Iris pigment epithelial cell (primary cell): ENCODE results near the gene ODAD2.
"Not testable (repeated sequence)": the region's sequence is repeated elsewhere in the genome, so short reads cannot be mapped to it uniquely, and the experiment has no call there.

Experiments
- DNase-seq: peaks from one replicate; pipeline ENCODE4 v3.0.0-alpha.2; 2011; ENCODE audit warnings: low read depth

The ODAD2 gene

DNA sequence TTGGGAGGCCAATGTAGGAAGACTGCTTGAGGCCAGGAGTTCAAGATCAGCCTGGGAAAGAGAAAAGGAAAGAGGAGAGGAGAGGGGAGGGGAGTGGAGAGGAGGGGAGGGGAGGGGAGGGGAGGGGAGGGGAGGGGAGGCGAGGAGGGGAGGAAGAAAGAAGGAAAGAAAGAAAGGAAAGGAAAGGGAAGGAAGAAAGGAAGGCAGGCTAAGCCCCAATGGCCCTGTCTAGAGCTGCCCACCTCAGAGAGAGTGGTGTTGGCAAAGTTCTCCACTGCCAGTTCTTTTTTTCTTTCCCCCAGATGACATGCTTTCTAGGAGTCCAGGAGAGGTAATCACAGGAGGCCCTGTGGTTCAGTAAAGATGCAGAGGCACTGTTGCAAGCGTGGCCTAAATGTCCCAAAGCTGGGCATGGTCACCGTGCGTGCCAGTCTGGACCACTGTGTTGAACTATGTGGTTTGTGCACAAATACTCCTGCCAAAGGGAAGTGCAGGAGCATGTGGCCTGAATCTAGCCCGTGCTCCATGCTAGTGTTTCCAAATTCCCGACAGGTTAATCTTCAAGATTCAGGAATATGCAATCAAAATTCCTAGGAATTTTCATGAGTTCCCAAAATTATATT lies 39.7 kb downstream of the ODAD2 start:
- no peak for DNase-seq

DNA sequence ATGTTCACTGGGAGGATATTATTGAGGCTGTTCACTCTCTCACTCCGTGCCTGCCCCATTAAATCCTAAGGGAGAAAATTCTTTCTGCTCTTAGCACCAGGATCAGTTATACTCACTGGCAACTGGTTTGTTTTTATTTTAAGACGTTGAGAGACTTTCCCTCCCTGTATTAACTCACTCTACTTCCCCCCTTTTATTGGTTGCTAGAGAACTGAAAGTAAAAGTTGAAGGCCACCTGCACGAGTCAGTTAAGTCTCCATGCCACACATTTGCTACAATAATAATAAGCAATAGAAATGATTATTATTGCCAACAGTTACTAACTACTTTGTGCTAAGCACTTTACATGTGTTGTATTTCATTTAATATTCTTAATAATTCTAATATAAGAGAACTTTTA lies 40.5 kb downstream of the ODAD2 start:
- not testable (repeated sequence) for DNase-seq

DNA sequence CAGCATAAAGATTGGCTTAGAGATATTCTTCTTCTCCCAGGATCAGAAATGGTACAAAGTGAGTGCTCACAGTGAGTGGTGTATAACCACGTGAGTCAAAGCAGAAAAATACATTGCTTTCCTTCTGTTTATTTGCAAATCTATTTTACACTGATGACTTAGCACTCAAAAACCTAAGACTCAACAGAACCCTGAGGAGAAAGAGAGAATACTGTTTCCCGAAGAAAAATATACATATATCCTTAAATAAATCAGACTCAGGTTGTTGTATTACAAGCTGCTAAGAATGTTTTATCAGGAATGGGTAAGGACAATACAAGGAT lies 48.7 kb downstream of the ODAD2 start:
- no peak for DNase-seq

DNA sequence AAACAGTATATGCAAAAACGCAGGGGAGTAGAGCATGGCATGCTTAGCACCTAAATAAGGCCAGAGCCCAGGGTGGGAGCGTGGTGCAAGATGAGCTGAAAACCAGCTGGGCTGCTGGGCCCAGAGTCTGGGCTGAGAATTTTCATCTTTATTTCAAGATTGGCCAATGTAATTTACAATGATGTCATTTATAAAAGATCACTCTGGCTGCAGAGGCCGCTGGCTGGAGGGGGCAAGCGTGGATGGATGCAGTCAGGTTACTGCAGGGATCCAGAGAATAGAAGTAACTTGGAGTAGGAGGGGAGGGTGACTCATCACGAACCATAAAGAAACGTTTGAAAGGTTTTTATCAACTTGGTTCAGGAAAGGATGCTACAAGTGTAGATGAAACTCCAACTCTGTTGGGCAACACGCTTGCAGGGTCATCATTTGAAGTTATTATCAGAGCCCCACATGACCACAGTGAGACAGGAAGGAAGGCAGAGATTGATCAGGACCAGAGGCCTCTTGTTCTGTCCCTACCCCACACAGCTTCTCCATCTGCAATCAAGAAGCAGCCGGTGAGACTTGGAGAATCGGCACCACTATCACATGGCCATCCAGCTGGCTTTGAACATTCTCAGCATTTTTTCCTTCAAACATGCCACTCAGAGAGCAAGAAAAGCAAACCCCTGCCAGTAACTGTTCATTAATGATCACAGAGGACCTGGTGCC lies 49.2 kb downstream of the ODAD2 start:
- DNase-seq: no peak

DNA sequence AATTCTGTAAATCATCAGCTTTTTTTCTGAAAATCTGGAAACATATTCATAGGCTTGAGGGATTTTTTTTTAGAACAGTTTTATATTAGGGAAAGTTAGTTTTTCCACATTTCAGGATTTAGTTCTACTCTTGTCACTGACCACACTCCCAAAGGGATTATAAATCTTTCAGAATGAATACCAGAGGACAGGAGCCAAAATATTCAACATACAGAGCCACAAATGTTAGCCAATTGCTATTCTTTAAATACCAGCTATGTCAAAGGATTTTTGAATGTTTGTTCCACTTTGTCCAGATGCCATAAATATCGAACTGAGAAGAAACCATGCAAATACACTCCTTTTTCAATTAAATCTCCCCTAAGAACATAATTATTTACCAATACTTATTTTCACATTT lies 50.7 kb downstream of the ODAD2 start:
- DNase-seq: no peak

DNA sequence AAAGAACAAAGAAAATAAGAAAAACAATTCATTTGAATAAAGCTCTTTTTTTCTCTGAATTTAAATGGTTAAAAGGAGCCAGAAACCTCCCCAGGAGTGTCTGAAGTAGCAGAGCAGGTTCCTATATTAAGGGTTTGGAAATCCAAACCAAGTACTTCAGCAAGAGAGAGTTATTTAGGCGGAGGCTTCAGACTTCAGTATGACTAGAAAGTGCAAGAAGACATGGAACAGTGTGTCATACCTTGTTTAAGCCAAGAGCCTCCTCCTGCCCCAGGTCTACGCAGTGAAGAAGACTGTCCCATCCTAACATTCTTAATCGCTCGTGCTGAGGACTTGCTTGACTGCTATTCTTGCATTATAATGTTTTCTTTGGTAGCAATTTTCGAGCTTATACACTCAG lies 51.3 kb downstream of the ODAD2 start:
- DNase-seq: no peak

DNA sequence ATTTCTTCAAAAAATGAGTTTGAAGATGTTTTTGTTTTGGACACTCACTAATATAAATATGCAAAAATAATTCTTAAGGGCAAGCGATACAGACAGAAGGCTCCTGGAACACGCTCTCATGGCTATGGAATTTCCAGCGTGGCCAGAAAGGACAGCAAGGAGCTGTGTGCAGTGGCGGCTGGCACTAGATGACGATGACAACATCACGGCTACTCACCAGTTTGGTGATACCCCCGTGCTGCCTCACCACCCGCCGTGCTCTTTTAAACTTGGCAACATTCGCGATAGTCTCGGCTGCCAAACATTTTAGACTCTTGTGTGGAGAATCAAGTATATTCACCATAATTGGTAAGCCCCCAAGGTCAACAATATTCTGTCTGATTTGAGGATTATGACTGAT lies 54.9 kb downstream of the ODAD2 start:
- DNase-seq: no peak

DNA sequence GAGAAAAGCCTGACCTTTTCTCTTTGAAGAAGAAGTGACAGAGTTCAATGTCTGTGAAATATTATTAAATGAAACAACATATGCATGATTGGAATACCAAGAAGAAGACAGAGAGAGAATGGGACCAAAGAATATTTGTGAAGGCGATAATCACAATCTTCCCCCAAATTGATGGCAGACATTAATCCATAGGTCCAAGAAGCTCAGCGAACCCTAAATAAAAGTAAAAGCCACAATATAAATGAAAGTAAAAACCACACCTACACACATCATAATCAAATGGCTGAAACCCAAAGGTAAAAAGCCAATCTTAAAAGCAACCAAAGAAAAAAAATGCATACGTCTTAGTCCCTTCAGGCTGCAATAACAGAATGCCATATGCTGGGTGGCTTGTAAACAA lies 84.0 kb downstream of the ODAD2 start:
- DNase-seq: no peak

DNA sequence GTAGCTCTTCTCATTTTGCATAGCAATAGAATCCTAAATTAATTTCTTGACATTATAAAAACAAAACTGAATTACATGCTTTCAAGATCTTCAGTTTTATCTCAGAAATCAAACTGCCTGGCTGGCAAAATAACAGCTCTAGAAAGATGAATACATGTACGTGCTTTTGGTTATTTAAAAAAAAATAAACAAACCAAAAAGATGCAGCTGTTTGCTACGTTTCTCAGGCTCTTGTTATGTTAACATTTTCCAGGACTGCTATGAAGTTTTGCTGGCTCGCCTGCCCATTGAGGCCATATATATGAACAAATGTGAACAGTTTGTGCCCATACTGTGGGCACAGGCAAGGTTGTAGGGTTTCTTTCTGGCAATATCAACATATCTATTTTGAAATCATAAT lies 86.6 kb downstream of the ODAD2 start:
- no peak for DNase-seq

DNA sequence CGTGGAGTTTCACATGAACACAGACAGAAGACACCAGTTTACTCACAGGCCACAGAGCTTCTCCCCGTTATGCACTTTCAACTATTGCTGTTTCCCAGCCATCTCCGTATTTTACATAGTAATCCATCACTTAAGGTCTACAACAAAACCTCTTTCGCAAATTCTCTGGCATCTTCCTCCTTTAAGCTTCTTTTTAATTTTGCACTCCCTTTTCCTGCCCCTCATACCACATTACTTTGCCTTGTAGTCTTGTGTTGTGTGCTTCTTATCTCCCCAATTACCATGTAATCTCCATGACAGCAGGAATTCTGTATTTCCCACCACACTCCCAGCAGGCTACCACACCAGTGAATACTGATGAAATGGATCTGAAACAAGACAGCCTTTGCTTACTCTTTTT lies 87.3 kb downstream of the ODAD2 start:
- no peak for DNase-seq

DNA sequence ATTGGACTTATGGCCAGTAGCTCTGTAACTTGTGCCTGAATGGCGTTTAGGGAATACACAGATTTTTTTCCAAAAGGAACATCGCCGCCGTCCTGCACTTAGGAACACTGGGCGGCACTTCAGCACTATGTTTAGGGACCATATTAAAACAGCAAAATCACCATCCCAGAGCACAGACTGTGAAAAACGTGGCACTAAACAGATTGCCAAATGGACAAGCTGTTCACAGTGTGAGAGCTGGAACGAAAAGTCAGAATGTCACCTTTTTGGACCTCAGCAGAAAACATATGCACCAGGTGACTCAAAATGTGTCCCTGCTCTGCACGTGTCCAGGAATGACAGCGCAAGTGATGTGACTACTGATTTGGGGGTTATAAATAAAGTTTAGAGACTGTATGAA lies 87.9 kb downstream of the ODAD2 start:
- no peak for DNase-seq

DNA sequence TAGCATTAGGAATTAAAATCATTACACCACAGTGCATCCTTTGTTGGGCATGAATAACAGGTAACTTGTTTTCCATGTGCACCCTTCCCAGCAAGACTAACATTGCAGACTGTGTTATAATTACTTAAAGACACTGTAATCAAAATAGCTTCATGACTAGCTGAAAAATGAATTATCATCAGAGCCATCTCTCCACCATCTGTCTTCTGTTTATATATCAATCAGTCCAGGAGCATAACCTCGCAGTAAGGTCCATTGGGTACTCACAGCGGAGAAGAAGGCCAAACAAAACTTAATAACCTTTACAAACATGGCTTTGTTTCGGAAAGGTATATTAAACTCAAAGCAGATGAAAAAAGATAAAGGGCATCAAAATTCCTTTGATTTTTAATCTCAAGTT lies 90.6 kb downstream of the ODAD2 start:
- DNase-seq: no peak

DNA sequence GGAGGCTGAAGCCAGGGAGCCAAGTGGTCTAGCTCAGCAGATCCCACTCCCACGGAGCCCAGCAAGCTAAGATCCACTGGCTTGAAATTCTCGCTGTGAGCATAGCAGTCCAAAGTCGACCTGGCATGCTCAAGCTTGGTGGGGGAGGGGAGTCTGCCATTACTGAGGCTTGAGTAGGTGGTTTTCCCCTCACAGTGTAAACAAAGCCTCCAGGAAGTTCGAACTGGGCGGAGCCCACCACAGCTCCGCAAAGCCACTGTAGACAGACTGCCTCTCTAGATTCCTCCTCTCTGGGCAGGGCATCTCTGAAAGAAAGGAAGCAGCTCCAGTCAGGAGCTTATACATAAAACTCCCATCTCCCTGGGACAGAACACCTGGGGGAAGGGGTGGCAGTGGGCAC lies 99.4 kb downstream of the ODAD2 start:
- not testable (repeated sequence) for DNase-seq

DNA sequence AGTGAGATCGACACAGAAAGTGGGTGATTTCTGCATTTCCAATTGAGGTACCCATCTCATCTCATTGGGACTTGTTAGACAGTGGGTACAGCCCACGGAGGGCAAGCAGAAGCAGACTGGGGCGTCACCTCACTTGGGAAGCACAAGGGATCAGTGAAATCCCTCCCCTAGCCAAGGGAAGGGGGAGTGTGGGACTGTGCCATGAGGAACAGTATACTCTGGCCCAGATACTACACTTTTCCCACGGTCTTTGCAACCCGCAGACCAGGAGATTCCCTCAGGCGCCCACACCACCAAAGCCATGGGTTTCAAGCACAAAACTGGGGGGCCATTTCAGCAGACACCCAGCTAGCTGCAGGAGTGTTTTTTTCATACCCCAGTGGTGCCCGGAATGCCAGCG lies 99.8 kb downstream of the ODAD2 start:
- no peak for DNase-seq

DNA sequence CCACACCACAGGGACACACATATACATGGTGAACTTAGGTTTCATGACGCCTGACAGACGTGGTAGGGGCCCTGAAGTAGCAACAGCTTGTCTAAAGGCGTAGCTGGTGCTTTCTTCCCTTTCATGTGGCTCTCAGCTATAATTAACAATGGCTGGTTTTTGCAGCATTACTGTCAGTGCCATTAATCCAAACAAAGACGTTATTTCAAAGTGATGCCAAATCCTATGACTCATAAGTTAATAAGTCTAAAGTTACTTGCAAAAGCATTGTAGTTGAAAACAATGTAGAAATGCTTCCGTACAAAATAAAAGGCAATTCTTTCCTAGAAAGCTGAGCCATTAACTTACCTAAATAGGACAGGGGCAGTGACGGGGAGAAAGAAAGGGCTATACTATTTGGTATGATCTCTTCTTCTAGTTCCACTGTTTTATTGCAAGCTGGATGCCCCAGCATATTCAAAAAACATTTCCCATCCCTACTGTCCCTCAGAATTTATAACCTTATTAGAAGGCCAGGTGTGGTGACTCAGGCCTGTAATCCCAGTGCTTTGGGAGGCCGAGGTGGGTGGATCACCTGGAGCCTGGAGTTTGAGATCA lies 105.4 kb downstream of the ODAD2 start:
- peak; percentile 7 for DNase-seq

DNA sequence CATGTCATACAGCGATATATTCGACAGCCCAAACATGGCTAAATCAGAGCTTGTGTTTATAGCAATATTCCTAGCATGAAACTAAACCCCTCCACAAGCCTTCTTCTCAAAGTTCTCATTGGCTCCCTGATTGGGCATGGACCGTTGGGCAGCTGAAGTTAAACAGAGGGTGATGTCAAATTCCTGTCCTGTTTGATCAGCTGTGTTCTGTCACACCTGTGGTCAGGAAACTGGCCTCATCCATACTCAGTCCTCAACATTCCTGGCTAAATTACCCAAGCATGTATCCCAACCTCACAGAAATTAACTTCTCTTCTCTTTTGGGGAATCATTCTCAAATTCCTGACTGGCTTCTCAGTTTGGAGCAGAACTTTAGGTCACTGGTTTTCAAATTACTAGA lies 107.9 kb downstream of the ODAD2 start:
- no peak for DNase-seq

DNA sequence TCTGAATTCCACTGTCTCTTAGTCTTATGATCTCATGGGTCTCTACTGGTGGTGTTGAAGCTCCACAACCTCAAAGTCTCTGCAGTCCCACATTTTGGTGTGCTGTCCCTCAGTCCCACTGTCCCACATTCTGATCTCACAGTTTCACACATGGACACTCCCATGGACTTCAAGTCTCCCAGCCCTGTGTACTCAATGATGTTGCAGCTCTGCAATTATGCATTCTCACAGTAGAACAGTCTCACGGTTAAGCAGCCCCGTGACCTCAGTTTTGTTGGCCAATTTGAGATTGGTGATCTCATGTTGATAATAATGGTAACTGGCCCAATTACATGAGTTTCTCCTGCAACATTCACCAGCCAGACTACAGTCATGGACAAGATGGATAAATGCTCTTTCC lies 109.4 kb downstream of the ODAD2 start:
- DNase-seq: no peak

DNA sequence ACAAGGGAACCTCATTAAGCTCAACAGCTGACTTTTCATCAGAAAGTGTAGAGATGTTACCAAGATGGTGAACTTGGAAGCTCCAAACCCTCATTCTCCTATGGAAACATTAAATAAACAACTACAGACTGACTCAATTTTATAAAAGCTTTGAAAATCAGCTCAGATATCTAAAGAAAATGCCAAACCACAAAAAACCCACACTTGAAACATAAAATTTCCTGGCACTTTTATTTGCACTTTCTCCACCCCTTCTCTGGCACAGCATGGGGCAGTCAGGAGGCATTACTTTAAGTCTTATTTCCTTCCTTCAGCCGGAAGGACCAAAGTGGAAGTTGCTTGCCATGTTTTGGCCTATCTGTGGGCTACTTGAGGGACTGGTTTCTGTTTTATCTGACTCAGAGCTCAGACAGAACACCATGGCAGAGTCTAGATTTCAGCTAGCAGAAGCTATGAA lies 114.7 kb downstream of the ODAD2 start:
- DNase-seq: no peak

DNA sequence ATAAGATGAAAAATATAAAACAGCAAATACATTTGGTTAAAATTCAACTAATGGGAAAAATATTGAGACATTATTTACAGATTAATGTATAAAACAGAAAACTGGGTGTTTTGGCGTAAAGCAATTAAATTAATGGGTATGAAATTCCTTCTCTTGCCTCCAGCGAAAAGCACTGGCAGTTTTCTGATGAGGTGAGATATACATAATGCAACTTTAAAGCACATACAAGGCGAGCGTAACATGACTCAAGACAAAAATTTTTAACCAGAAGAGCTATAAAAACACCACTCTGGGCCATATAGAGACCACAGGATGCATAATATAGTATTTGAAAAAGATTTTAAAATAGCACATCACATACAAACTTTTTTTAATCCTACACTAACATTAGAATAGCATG lies 120.6 kb downstream of the ODAD2 start:
- no peak for DNase-seq

DNA sequence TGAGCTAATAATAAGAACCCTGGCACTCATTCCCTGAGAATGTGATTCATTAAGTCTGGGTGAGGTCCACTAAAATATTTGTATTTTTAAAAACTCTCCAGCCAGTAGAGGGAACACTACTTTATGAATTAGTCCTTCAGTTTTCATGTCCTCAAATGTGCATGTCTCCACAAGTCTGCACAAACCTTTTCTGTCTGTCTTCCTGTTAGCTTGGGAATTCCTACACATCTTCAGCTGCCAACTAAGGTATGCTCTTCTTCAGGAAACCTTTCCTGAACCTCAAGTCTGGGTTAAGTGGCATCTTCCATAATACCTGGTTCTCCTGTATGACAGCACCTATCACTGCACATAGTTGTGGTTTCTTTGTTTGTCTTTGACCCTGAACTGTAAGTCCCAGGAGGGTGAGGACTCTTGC lies 133.7 kb downstream of the ODAD2 start:
- DNase-seq: peak; percentile 10

DNA sequence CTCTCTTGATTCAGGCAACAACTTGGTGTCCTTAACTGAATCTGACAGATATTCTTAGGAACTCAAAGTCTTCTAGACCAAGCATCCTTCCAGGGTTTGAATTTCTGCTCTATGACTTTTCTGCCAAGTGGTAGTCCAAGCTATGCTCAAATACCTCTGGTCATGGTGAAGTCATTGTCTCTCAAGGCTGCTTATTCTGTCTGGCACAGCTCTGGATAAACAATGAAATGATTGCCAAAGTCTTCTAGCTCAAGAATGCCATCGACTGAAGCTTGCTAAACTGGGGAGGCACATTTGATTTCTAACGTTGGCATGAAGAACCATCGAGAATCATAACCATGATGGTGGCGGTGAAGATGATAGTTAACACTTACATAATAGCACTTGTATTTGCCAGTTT lies 137.1 kb downstream of the ODAD2 start:
- DNase-seq: no peak

DNA sequence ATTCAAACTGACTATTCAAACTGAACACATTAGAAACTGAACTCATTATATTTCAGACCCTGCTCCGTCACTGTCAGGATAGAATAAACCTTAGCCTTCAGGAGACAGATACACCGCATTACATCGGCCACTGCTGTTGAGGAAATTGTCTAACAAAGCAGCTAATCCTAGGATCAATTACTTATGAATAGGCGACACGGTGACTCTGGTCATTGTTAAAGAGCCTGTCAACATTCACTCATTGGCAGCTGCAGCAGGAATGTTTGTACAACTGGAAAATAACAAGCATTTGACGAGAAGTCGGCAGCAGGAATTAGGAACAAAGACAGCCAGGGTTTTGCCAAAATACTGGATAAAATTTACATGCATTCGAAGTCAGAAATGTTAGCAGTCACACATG lies 141.3 kb downstream of the ODAD2 start:
- DNase-seq: no peak

DNA sequence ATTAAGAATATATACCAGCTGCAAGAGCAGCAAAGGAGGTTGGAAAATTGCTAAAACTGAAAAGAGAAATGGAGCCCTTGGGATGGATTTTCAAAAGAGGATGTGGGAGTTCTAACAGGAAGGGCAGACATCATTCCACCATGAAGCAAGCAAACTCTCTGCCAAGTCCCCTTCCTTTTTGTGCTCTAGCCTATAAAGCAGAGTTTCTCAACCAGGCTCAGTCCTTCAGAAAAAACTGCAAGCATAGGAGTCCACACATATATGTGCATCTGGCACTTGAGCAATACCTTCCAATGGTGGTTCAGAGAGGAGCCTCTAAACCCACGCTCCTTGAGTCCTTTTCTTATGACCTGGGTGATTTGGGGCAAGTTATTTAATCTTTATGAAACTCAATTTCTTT lies 154.7 kb downstream of the ODAD2 start:
- no peak for DNase-seq

DNA sequence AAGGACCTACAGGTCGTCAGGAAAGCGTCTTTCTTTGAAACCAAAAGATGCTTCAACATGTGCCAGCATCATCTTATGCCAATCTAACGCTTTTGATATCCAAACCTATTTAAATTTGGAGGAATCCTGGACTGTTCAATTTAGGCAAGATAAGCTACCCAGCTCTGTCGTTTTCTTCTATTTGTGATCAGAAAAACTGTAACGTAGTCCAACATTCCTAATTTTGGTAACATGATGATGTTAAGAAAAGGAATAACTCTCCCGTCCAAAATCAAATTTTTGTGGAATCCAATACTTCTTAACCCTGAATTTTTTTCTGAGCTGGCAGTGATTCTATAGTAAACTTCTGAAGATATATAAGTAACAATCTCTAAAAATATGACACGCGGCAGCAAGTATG lies 160.0 kb downstream of the ODAD2 start:
- no peak for DNase-seq
